OCI-LY7 (cell line): Measurements from ENCODE around the gene GALNTL6. TPM values are rescaled to one million over a fixed set of nuclear protein-coding genes. Genes with fewer than 3 reads are reported as not detected.

ENCODE experiments used
- BruUV-seq: library from RNA; stranded (reverse); fragments of 400-500 nt; replicated peaks from 2 replicates; lab custom pipeline; 2021; lab: Mats Ljungman, UMichigan
- CTCF ChIA-PET: fragments of 300-600 bp; sonication (Branson Sonifier 250); formaldehyde crosslinking; loops from one replicate; lab custom pipeline; 2022; ENCODE audit warnings: antibody characterized with exemption; ENCODE audit not compliant: unreplicated experiment; lab: Charles Lee
- POLR2A ChIA-PET: fragments of 300-600 bp; sonication (Branson Sonifier 250); formaldehyde crosslinking; loops from one replicate; lab custom pipeline; 2022; ENCODE audit warnings: antibody characterized with exemption; lab: Charles Lee
- DNase-seq: peaks from one replicate; pipeline ENCODE4 v3.0.0-alpha.2; 2015; ENCODE audit warnings: low spot score
- H2AFZ ChIP-seq: fragments of 200-600 bp; sonication (generic), shearing (Covaris generic); 2 replicates; pipeline ENCODE4 v1.6.1; 2014; ENCODE audit warnings: mild to moderate bottlenecking, antibody characterized with exemption, low read length, moderate library complexity
- H3K27ac ChIP-seq: fragments of 200-600 bp; sonication (generic); 2 replicates; pipeline ENCODE4 v1.5.1; 2014; ENCODE audit warnings: mixed run types, low read depth, mild to moderate bottlenecking, moderate library complexity, low read length, inconsistent platforms; ENCODE audit not compliant: poor library complexity, severe bottlenecking
- H3K36me3 ChIP-seq: fragments of 200-600 bp; sonication (generic); 2 replicates; pipeline ENCODE4 v1.6.1; 2014; ENCODE audit warnings: mild to moderate bottlenecking, antibody characterized with exemption, low read length, moderate library complexity, mixed read lengths; ENCODE audit not compliant: insufficient read depth
- H3K4me1 ChIP-seq: fragments of 200-600 bp; sonication (generic); 2 replicates; pipeline ENCODE4 v1.5.1; 2014; ENCODE audit warnings: mild to moderate bottlenecking, low read length; ENCODE audit not compliant: insufficient read depth, poor library complexity, severe bottlenecking
- H3K4me2 ChIP-seq: fragments of 200-600 bp; sonication (generic); 2 replicates; pipeline ENCODE4 v1.6.1; 2014; ENCODE audit warnings: mild to moderate bottlenecking, low read length
- H3K4me3 ChIP-seq: fragments of 200-600 bp; sonication (generic); 2 replicates; pipeline ENCODE4 v1.5.1; 2014; ENCODE audit warnings: mild to moderate bottlenecking, low read depth, low read length; ENCODE audit not compliant: poor library complexity, severe bottlenecking
- H3K79me2 ChIP-seq: fragments of 200-600 bp; sonication (generic); 2 replicates; pipeline ENCODE4 v1.6.1; 2016; ENCODE audit warnings: low read depth, mild to moderate bottlenecking, low read length, moderate library complexity, mixed read lengths; ENCODE audit not compliant: insufficient read depth
- H3K9me2 ChIP-seq: fragments of 200-600 bp; sonication (generic); 2 replicates; pipeline ENCODE4 v1.6.1; 2016; ENCODE audit warnings: mild to moderate bottlenecking, low read length, mixed read lengths; ENCODE audit not compliant: insufficient read depth
- H3K9me3 ChIP-seq: fragments of 200-600 bp; sonication (generic); 2 replicates; pipeline ENCODE4 v1.6.1; 2014; ENCODE audit warnings: mild to moderate bottlenecking, mixed run types, low read length, mixed read lengths
- H4K20me1 ChIP-seq: fragments of 200-600 bp; sonication (generic); 2 replicates; pipeline ENCODE4 v1.6.1; 2014; ENCODE audit warnings: mild to moderate bottlenecking, antibody characterized with exemption, low read length, moderate library complexity, mixed read lengths; ENCODE audit not compliant: insufficient read depth
- CTCF ChIP-seq: fragments of 200-600 bp; sonication (generic); conservative IDR thresholded peaks from 2 replicates; pipeline ENCODE4 v1.5.1; 2014; ENCODE audit warnings: mild to moderate bottlenecking, antibody characterized with exemption, low read length, moderate library complexity, mixed read lengths
- EZH2phosphoT487 ChIP-seq: fragments of 200-600 bp; sonication (generic); IDR thresholded peaks from 2 replicates; pipeline ENCODE4 v1.6.1; 2018; ENCODE audit warnings: low read depth, borderline replicate concordance, mild to moderate bottlenecking, mixed run types, antibody characterized with exemption, low read length, moderate library complexity, mixed read lengths
- intact Hi-C: fragments of 100-400 bp; cut with micrococcal nuclease; formaldehyde crosslinking; loops from one replicate; pipeline ENCODE4 v1.10.0; 2022; ENCODE audit not compliant: unreplicated experiment
- total RNA-seq, 2 experiments: library from RNA; depleted of rRNA in 1 of 2; stranded (reverse); fragments of >200 nt in 1 of 2; shearing (Covaris generic) in 1 of 2; gene quantifications; 2 replicates each; pipeline ENCODE4 v1.2.3, GENCODE V29; 2014 to 2022

The GALNTL6 gene
- total RNA-seq, 2 experiments from 2014 or later: not detected

GRCh38 chr4:172009446-172010230, 196.4 kb downstream of the GALNTL6 start:
- no peak overlapping the region for H3K27ac ChIP-seq
- H3K4me1 ChIP-seq: no peaks in the 10 kb centered on the region
- ChIA-PET CTCF (no interaction called here), POLR2A (no interaction called here)
- H4K20me1 ChIP-seq: no peaks in the 10 kb centered on the region
- no peak overlapping the region for H3K4me2 ChIP-seq
- H3K9me3 ChIP-seq: no peaks in the 10 kb centered on the region
- H3K79me2 ChIP-seq: no peaks in the 10 kb centered on the region
- no peaks in the 10 kb centered on the region for H3K9me2 ChIP-seq
- TF ChIP-seq EZH2phosphoT487: no peak
- DNase-seq: no peak
- H3K4me3 ChIP-seq: no peak overlapping the region
- intact Hi-C loops: no loop called here
- no peaks in the 10 kb centered on the region for H3K36me3 ChIP-seq
- BruUV-seq: no TSS peak
- H2AFZ ChIP-seq: no peak overlapping the region

GRCh38 chr4:172011196-172011595, 198.0 kb downstream of the GALNTL6 start:
- CTCF ChIA-PET: no interaction called here
- POLR2A ChIA-PET: no interaction called here

GRCh38 chr4:172018358-172018757, 205.2 kb downstream of the GALNTL6 start:
- H2AFZ ChIP-seq: no peak overlapping the region
- CTCF ChIA-PET: no interaction called here
- no peaks in the 10 kb centered on the region for H3K9me3 ChIP-seq
- no peak for DNase-seq
- no peaks in the 10 kb centered on the region for H3K36me3 ChIP-seq
- no peak overlapping the region for H3K27ac ChIP-seq
- intact Hi-C loops: no loop called here
- no peak overlapping the region for H3K4me3 ChIP-seq
- POLR2A ChIA-PET: no interaction called here
- H4K20me1 ChIP-seq: no peaks in the 10 kb centered on the region
- no peaks in the 10 kb centered on the region for H3K4me1 ChIP-seq
- no peak overlapping the region for H3K4me2 ChIP-seq
- no TSS peak for BruUV-seq
- no peaks in the 10 kb centered on the region for H3K79me2 ChIP-seq
- no peak for TF ChIP-seq CTCF
- TF ChIP-seq EZH2phosphoT487: no peak
- no peaks in the 10 kb centered on the region for H3K9me2 ChIP-seq

More at GRCh38 chr4:172011196-172011595, 198.0 kb downstream of the GALNTL6 start:
- intact Hi-C loops: no loop called here
- Histone ChIP-seq H3K79me2 (no peaks in the 10 kb centered on the region), H4K20me1 (no peaks in the 10 kb centered on the region), H3K4me3 (no peak overlapping the region), H2AFZ (no peak overlapping the region), H3K36me3 (no peaks in the 10 kb centered on the region), H3K4me1 (no peaks in the 10 kb centered on the region), H3K9me2 (no peaks in the 10 kb centered on the region), H3K9me3 (no peaks in the 10 kb centered on the region), H3K4me2 (no peak overlapping the region), H3K27ac (no peak overlapping the region)
- BruUV-seq: no TSS peak
- DNase-seq: no peak
- TF ChIP-seq CTCF: no peak
- no peak for TF ChIP-seq EZH2phosphoT487
